ENCODE results near the gene DHRSX.

- no peak for TF ChIP-seq CTCF (IDR thresholded peaks at IDR 0.05)
- TF ChIP-seq POLR2A (IDR thresholded peaks at IDR 0.05; ENCODE audit: low read depth), result no peak
Observed at GRCh38 chrX:2177541-2177940, 323.2 kb downstream of the DHRSX start.

Data from esophagus muscularis mucosa (tissue), 3 donors.